Measurements from ENCODE around the gene NEK11.
"Not testable (repeated sequence)": the region's sequence is repeated elsewhere in the genome, so short reads cannot be mapped to it uniquely, and the experiment has no call there.

Gene NEK11

DNA sequence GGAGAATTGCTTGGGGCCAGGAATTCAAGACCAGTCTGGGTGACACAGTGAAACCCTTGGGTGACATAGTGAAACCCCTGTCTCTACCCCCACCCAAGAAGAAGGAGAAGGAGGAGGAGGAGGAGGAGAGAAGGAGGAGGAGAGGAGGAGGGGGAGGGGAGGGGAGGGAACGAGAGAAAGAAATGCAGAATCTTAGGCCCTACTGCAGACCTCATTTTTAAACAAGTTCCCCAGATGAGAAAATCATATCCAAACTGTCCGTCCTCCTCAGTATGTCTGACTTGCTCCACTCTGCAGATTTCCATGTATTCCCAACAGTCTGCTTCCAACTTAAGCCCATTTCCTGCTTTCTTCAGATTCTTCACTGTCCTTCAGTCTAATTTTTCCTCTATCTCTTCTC lies 291.0 kb downstream of the NEK11 start:
- no peak for DNase-seq

DNA sequence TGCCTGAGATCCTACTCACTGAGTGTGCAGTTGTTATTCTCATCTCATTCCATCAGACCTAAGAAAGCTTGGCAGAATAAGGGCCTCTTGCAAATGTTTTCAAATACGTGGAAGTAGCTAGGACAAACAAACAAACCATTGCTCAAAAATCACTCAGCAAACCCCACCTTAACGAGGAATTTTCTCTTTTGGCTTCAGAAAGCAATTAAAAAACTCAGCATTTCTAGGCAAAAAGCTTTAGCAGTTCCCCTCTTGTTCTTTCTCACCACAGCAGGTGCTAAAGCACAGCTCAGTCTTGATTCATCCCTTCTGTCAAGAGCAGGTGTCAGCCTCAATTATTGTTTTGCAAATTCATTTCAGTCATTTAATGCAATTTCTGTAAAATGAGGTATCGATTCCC lies 296.3 kb downstream of the NEK11 start:
- DNase-seq = no peak

DNA sequence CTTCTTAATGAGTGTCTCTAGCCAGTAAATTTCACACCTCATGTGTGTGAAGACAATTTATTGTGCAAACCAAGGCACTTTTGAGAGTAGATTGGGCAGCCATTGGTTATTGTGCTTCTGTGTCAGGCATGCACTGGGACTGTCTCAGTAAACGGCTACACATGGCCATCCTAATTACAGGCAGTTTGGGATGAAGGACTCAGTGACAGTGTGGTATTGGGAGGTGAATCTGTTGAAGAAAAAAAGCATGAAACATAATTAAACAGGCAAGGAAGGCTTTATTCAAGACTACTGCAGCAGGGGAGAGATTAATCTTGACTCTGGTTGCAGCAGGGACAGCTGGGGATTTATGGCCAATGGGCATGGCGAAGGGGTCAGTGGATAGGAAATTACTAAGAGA lies 297.1 kb downstream of the NEK11 start:
- DNase-seq = no peak

DNA sequence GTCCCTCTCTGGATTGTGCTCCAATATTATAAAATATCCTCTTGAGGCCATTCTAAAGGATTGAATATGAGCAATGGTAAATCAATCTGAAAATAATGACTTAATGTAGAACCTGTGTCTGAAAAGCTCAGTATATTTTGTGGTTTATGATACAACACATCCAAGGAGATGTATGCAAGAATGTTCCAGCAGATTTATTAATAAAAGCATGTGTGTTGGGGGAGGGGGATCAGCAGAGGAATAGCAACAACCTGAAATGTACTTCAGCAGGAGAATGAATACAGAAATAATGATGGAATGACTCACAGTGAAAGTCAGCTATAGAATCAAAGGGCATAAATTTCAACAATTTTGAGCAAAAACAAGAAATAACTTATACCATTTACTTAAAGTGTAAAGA lies 298.2 kb downstream of the NEK11 start:
- no peak for DNase-seq

DNA sequence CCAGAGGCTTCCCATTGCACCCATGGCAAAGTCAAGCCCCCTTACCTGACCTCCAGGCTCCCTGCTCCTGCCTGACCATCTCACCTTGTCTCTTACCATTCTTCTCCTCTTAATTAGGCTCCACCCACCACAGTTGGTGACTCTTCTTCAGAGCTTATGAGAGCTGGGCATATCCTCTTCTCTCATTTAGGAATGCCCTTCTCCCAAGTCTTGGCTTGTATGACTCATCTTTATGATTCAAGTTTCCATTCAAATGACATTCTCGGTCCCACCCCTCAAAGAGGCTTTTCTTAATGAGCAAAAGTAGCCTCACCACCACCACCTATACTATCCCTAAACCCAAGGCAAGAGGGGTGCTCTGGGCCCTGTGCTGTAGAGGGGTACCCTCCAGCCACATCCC lies 299.6 kb downstream of the NEK11 start:
- DNase-seq = no peak

DNA sequence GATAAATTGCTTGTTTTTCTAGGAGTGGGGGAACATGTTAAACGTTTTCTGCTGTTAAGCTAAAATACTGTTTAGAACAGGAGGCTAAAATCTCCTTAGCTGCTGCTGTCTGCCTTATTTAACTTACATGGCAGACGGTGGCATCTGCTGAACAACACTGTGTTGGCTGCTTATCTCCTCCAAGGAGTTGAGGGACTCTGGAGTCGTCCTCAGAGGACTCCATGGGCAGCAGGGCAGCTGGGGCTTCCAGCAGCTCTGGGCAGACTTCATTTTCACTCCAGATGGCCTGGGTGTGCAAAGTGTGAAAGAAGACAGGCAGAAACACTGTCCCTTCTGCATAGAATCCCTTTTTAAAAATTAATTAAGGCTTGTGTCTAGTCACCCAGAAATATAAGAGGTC lies 302.0 kb downstream of the NEK11 start:
- DNase-seq = no peak

DNA sequence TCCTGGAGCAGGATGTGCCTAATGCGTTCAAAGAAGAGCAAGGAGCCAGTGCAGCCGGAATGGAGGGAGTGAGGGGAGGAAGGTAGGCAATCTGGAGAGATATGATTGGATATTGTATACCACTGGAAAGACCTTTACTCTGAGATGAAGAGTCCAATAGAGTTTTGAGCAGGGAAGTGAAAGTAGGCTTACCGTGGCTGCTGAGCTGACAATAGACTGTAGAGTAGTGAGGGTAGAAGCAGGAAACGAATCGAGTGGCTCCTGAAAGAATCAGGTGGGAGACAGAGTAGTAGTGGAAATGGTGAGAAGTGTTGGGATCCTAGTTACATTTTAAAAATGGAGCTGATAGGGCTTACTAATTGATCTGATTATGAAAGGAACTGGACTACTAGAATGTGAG lies 303.1 kb downstream of the NEK11 start:
- no peak for DNase-seq

DNA sequence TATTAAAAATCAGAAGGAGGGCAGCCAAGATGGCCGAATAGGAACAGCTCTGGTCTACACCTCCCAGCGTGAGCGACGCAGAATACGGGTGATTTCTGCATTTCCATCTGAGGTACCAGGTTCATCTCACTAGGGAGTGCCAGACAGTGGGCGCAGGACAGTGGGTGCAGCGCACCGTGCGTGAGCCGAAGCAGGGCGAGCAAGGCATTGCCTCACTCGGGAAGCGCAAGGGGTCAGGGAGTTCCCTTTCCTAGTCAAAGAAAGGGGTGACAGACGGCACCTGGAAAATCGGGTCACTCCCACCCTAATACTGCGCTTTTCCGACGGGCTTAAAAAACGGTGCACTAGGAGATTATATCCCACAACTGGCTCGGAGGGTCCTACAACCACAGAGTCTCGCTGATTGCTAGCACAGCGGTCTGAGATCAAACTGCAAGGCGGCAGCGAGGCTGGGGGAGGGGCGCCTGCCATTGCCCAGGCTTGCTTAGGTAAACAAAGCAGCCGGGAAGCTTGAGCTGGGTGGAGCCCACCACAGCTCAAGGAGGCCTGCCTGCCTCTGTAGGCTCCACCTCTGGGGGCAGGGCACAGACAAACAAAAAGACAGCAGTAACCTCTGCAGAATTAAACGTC lies 304.9 kb downstream of the NEK11 start:
- not testable (repeated sequence) for DNase-seq

DNA sequence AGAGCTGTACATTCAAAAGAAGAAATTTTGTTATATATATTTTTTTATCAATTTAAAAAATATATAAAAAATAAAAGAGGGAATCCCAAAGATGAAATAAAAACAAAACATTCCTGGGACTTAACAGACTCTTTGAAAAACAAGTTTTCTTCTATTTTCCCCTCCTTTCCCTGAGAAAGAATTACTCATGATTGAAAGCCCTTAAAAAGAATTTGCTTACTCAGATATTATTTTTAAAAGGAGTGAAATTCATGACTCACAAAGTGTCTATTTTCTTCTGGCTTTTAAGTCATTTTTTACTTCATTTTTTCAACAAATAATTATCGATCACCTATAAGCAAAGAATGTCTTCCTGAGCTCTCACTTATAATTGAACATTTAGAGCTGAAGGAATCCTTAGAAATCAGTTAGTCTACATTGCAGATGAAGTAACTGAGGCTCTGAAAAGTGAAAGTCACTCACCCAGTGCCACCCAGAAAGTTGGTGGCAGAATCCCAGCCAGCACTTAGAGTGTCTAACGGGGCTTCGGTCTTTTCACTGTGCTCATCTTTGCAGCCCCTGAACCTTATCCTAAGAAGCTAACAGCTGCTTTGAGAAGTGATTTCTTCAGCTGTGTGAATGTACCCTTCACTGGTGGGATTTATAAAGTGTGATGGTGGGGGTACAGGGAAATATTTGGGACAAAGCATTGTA lies 312.4 kb downstream of the NEK11 start:
- no peak for DNase-seq

DNA sequence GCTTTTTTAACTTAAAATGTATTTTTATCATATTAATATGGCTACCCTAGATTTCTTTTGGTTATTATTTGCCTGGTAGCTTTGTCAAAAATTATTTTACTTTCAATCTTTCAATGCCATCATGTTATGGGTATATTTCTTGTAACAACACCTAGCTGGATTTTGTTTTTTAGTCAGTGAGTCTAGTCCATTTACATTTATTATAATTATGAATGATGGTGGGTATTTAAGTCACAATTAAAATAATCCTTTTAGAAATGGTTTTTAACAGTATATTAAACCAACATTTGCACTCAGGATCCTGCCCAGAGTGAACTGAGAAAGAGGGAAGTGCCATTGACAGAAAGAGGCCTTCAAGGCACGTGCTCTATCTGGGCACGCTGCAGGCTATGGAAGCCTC lies 315.1 kb downstream of the NEK11 start:
- no peak for DNase-seq

DNA sequence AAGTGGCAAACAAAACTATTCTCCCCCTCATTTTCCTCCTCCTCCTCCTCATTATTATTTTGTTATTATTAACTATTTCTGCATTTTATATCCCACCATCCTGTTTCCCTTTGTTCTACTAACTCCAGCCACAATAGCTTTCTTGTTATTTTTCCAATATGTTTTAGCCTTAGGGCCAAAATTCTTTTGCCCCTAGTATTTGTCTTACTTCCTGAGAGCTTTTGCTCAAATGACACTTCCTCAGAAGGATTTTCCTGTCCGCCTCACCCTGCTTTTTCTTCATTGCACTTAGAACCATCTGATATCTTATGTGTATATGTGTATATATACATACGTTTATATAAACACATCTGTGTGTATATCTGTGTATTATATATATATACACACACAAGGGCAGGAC lies 322.2 kb downstream of the NEK11 start:
- no peak for DNase-seq

DNA sequence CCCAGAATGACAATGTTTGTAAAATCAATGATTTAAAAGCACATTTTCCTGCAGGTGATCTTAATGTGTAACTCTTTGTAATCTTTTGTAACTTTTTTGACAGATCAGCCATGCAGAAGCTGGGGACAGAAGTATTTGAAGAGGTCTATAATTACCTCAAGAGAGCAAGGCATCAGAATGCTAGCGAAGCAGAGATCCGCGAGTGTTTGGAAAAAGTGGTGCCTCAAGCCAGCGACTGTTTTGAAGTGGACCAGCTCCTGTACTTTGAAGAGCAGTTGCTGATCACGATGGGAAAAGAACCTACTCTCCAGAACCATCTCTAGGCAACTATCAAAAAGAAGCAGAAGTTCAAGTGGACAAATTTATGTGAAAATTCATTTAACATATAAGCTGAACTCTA lies 322.8 kb downstream of the NEK11 start:
- no peak for DNase-seq

DNA sequence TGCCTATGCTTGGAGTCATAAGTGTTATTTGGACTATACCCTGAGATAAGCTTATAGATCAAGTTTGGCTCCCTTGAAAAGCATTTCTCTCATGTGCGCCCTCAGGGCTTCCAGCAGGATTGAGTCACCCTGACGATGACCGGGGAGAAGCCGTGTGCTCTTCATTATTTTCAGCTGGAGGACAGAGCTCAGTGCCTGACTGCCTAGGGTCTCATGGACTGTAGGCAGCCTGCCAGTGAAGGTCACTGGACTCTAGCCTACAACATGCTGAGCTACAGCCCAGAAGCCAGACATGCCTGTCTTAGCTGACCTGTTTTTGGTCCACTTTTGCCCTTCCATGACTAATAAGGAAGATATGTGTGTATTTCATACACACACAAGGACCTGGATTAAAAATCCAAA lies 323.3 kb downstream of the NEK11 start:
- no peak for DNase-seq

DNA sequence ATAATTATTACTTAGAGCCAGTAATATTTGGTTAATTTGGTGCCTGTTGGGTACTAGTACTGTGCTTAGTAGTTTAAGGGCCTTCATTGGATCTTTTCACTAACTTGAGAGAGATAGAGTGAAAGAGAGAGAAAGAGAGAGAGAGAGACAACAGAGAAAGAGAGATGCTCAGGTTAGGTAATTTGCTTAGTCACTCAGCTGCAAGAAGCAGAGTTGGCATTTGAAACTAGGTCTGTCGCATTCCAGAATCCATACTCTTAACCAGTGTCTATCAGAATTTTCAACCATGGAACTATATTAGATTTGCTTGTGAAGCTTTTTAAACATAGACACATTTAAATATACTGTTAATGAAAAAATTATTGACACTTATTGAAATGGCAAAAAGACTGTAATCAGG lies 323.8 kb downstream of the NEK11 start:
- DNase-seq = no peak

DNA sequence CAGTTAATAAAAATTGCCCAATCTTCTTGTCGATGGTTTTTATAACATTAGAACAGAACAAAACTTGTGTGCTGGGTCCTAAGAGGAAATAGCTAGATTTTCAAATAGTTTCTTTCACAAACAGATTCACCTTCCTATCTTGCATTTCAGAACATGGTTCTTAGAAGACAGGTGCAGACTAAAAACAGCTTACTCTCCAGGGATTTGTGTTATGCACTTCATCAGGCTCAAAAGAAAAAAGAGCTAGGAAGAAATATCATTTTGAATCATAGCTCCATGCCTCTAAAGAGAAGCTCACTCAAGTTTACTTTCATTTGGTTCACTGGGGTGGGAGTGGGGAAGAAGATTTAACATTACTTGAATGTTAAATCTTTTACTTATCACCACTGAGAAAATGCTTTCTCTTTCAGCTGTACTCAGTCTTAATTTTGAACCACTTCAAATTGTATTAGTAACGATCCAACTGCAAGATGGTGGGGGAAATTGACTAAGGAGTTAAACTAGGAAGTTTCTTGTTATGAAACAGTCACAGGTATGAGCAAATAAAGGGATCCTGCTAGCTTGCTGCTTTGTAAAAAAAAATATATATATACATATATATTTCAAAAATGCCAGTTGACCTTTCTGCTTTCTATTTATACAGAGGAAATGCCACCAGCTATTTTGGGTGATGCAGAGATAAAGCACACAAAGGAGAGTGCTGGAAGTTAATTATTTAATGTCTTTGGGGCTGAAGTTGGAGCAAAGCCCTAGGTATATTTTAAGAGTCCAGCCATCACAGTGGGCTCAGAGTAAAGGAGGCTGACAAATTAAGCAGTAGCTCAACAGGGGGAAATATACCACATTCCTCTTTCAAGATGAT lies 326.6 kb downstream of the NEK11 start:
- no peak for DNase-seq

DNA sequence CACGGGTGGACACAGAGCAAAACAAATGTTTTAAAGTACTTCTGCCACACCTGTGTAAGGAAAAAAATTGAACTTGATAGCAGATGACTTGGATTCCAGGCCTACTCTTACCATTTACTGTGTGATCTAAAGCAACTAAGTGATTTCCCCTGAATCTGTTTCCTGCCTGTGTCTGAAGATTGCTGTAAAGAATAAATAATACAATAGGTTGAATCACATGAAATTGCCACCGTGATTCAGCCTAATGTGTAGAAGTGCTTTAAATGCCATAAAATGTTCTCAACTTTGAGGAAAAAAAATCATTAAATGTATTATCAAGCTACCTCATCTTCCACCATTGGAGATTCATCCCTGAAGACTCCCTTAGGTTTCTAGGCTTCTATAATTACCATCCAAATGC lies 327.3 kb downstream of the NEK11 start:
- no peak for DNase-seq

DNA sequence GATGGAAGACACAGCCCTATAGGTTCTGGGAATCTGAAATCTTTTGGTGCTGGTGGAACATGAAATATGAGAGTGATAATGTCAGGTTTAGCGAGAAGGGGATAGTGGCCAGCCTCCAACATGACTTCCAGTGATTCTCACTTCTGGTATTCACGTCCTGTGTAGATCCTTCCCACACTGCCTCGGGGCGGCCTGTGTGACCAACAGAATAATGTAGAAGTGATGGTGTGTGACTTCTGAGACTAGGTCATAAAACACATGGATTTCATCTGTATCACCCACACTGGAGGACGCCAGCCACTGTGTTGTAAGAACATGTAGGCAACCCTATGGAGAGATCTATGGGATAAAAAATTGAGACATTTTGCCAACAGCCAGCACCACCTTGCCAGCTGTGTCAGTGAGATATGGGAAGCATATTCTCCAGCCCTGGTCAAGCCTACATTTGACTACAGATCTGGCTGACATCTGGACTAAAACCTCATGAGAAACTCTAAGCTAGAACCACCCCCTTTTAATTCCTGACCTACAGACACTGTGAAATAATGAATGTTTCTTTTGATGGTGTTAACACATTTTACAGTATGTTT lies 329.4 kb downstream of the NEK11 start:
- DNase-seq = no peak

DNA sequence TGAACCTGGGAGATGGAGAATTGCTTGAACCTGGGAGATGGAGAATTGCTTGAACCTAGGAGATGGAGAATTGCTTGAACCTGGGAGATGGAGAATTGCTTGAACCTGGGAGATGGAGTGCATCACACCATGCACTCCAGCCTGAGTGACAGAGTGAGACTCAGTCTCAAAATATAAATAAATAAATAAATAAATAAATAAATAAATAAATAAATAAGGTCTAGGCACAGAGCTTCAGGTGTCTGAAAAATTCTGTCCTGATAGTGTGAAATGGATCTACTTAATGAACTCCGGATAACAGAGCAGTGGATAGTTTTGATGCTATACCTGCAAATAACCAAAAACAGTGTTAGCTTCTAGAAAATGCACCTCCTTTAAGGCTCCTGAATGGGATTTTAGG lies 330.6 kb downstream of the NEK11 start:
- no peak for DNase-seq

DNA sequence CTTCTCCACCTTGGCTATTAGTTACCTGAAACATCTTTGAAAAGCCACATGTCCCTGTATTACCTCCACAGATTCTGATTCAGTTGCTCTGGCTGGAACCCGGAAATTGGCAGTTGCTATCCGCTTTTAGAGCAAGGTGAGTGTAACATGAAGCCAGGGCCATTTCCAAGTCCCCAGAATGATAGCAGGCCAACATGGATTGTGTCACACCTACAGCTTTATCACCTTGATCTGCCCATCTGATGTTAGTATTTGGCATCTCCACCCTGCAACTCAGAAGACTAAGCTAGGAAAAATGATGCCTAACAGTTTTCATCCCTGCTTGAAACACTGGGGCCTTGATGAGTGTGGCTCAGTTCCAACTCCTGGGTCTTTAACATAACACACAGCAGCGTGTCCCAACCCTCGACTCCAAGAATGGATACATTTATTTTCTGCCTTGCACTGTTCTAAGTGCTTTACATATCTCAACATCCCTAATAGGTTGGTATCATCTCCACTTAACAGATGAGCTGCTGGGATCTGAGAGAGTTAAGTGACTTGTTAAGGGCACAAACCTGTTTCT lies 333.6 kb downstream of the NEK11 start:
- DNase-seq = no peak

DNA sequence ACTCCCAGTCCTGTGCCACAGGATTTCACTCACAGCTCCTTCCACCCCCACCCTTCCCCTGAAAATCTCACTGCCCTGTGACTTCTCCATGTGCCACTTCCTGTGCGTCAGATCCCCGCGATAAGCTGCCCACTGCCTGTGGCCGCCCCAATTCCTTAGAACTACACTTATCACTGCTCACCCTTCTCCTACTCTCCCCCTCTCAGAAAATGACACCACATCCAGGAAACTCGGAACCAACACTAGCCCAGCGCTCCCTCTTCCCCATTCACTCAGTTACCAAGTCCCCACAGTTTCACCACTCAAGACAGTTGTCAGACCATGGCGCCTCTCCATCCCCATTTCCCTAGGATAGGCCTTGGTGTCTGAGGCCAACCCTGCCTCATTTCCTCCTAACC lies 334.4 kb downstream of the NEK11 start:
- DNase-seq = peak; percentile 38

DNA sequence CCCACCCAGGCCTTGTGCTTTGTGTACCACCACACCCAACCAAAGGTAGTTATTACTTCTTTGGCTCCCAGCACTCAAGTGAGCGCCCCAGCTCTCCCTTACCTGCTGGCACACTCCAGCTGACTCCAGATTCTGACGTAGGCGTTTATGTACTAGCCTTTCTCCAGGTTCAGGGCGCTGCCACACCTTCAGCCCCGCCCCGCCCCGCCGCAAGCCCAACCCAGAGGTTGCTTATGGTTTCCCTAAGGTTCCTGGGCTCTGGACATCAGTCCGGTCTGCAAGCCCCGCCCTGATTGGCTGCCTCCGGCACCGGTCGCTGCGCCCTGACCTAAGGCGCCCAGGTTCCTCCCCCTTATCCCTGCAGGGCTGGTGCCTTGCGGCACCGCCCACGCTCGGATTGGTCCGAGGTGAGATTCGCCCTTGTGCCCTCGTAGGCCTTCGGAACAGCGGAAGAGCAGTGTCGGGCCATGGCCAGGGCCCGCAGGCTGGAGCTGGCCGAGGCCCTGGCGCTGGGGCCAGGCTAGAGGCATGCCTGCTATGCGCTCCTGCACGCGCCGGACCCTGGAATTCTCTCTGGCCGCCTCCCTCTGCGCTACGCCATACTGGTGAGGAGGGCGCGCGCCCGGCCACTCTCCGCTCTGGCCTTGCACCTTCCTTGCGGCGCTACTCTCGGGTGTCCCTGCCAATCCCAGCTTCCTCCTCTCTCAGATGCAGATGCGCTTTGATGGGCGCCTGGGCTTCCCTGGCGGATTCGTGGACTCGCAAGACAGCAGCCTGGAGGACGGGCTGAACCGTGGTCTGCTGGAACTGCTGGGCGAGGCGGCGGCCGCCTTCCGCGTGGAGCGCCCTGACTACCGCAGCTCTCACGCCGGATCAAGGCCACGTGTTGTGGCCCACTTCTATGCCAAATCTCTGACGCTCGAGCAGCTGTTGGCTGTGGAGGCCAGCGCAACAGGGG lies 335.1 kb downstream of the NEK11 start:
- DNase-seq = peak; percentile 34

DNA sequence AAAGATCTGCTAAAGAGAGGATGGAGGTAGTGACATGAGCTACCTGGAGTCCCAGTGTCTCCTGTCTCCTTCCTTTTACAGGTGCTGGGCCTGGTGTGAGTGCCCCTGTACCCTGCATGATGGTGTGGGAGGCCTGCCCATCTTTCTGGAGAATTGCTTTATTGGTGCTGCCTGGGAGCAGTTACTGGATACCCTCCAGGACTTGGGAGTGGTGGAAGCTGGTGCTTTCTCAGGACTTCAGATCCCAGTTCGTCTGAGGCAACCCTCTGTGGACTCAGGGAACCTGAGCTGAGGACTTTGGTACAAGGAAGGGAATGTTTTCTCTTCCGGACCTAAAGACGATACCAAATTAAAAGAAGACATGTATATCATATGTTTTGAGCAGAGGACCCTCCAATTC lies 336.6 kb downstream of the NEK11 start:
- DNase-seq = no peak
